Nephron progenitor cell (in vitro differentiated cells): ENCODE results near the gene PDZD2.
"Not testable (repeated sequence)": the region's sequence is repeated elsewhere in the genome, so short reads cannot be mapped to it uniquely, and the experiment has no call there.

ENCODE experiments used
- DNase-seq: peaks from one replicate; pipeline ENCODE4 v3.0.0; 2021
- H3K27ac Mint-ChIP-seq: 2 replicates; pipeline ENCODE4 v1.8.0; 2021; ENCODE audit warnings: mild to moderate bottlenecking, moderate library complexity, mixed read lengths
- H3K27me3 Mint-ChIP-seq: 2 replicates; pipeline ENCODE4 v1.8.0; 2021; ENCODE audit warnings: mild to moderate bottlenecking, low read depth, mixed read lengths; ENCODE audit not compliant: poor library complexity
- H3K36me3 Mint-ChIP-seq: 2 replicates; pipeline ENCODE4 v1.8.0; 2021; ENCODE audit warnings: low read depth, mixed read lengths
- H3K4me1 Mint-ChIP-seq: 2 replicates; pipeline ENCODE4 v1.8.0; 2021; ENCODE audit warnings: mixed read lengths
- H3K4me3 Mint-ChIP-seq: 2 replicates; pipeline ENCODE4 v1.8.0; 2021; ENCODE audit warnings: mild to moderate bottlenecking, moderate library complexity, mixed read lengths
- H3K9me3 Mint-ChIP-seq: 2 replicates; pipeline ENCODE4 v1.8.0; 2021; ENCODE audit warnings: mild to moderate bottlenecking, moderate library complexity, mixed read lengths
- TF ChIP-seq, protein P1 (sequence below): fragments of 200-600 bp; sonication (generic); IDR thresholded peaks from 2 replicates; pipeline ENCODE4 v1.5.0; 2021; ENCODE audit warnings: antibody characterized with exemption

Gene PDZD2

GRCh38 chr5:31678180-31678579 lies 39.2 kb downstream of the PDZD2 start:
- Mint-ChIP-seq H3K27ac (no peak overlapping the region), H3K9me3 (peaks cover 3% of the 10 kb centered on the region), H3K4me1 (peaks cover 32% of the 10 kb centered on the region), H3K27me3 (peaks cover 11% of the 10 kb centered on the region), H3K4me3 (no peak overlapping the region), H3K36me3 (no peaks in the 10 kb centered on the region)
- DNase-seq, result no peak
- TF ChIP-seq, protein P1, sequence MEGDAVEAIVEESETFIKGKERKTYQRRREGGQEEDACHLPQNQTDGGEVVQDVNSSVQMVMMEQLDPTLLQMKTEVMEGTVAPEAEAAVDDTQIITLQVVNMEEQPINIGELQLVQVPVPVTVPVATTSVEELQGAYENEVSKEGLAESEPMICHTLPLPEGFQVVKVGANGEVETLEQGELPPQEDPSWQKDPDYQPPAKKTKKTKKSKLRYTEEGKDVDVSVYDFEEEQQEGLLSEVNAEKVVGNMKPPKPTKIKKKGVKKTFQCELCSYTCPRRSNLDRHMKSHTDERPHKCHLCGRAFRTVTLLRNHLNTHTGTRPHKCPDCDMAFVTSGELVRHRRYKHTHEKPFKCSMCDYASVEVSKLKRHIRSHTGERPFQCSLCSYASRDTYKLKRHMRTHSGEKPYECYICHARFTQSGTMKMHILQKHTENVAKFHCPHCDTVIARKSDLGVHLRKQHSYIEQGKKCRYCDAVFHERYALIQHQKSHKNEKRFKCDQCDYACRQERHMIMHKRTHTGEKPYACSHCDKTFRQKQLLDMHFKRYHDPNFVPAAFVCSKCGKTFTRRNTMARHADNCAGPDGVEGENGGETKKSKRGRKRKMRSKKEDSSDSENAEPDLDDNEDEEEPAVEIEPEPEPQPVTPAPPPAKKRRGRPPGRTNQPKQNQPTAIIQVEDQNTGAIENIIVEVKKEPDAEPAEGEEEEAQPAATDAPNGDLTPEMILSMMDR, result no peak

DNA sequence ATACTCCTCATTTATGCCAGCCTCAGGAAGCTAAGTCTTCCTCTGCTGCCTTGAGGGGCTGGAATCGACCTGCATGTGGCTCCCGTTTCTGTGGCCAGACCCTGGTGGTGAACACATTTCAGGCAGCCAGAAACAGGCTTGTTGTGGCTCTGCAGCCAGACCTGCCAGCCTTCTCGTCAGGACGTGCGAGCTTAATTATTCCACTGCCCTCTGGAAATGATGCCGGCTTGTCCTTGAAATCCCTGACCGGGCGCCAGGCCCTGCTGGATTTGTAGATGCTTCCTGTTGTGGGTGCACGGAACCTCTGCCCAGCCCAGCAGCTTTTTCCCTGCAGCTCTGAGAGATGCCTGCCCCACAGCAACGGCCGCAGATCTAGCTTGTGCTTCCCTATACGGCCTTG lies 41.6 kb downstream of the PDZD2 start:
- DNase-seq, result no peak
- Mint-ChIP-seq H3K4me1 (peaks cover 46% of the 10 kb centered on the region), H3K9me3 (no peaks in the 10 kb centered on the region), H3K4me3 (no peak overlapping the region), H3K27ac (no peak overlapping the region), H3K27me3 (peaks cover 6% of the 10 kb centered on the region), H3K36me3 (no peaks in the 10 kb centered on the region)
- TF ChIP-seq, protein P1, result no peak

GRCh38 chr5:31682025-31682424 lies 43.1 kb downstream of the PDZD2 start:
- Mint-ChIP-seq H3K27me3 (peaks cover 11% of the 10 kb centered on the region), H3K9me3 (no peaks in the 10 kb centered on the region), H3K27ac (peak overlapping the region; percentile 86), H3K4me1 (peaks cover 42% of the 10 kb centered on the region), H3K36me3 (no peaks in the 10 kb centered on the region), H3K4me3 (peak overlapping the region; percentile 49)
- DNase-seq, result peak; percentile 15
- TF ChIP-seq, protein P1, result no peak

- H3K4me3 Mint-ChIP-seq, result peak overlapping the region; percentile 63
- DNase-seq, result peak; percentile 20
- no peaks in the 10 kb centered on the region for H3K9me3 Mint-ChIP-seq
- H3K27ac Mint-ChIP-seq, result peak overlapping the region; percentile 96
- TF ChIP-seq, protein P1, result no peak
- peaks cover 15% of the 10 kb centered on the region for H3K27me3 Mint-ChIP-seq
- H3K36me3 Mint-ChIP-seq, result no peaks in the 10 kb centered on the region
- peaks cover 42% of the 10 kb centered on the region for H3K4me1 Mint-ChIP-seq
Observed at GRCh38 chr5:31682851-31683250, 43.9 kb downstream of the PDZD2 start.

GRCh38 chr5:31688515-31689092 lies 49.7 kb downstream of the PDZD2 start:
- H3K27ac Mint-ChIP-seq, result no peak overlapping the region

DNA sequence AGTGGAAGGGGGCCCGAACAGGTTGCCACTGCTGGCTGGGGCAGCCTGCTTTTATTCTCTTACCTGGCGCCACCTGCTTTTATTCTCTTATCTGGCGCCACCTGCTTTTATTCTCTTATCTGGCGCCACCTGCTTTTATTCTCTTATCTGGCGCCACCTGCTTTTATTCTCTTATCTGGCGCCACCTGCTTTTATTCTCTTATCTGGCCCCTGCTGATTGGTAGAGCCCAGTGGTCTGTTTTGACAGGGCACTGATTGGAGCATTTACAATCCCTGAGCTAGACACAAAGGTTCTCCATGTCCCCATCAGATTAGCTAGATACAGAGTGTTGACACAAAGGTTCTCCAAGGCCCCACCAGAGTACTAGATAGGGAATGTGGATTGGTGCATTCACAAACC lies 52.5 kb downstream of the PDZD2 start:
- not testable (repeated sequence) for H3K4me3 Mint-ChIP-seq, H3K9me3 Mint-ChIP-seq, H3K36me3 Mint-ChIP-seq, DNase-seq, H3K27ac Mint-ChIP-seq
- peaks cover 27% of the 10 kb centered on the region for H3K4me1 Mint-ChIP-seq
- peaks cover 13% of the 10 kb centered on the region for H3K27me3 Mint-ChIP-seq

More at GRCh38 chr5:31688515-31689092, 49.7 kb downstream of the PDZD2 start:
- Mint-ChIP-seq H3K9me3 (no peaks in the 10 kb centered on the region), H3K36me3 (no peaks in the 10 kb centered on the region), H3K4me1 (peaks cover 38% of the 10 kb centered on the region), H3K27me3 (peaks cover 18% of the 10 kb centered on the region), H3K4me3 (no peak overlapping the region)
- DNase-seq, result no peak
- TF ChIP-seq, protein P1, result no peak
